CMK (cell line): ENCODE data around the gene CCDC97.
"Not testable (repeated sequence)": the region's sequence is repeated elsewhere in the genome, so short reads cannot be mapped to it uniquely, and the experiment has no call there.

Source experiments
- DNase-seq: peaks from one replicate; pipeline ENCODE4 v3.0.0-alpha.2; 2010; ENCODE audit warnings: low read depth

CCDC97 gene

GRCh38 chr19:41364524-41365391, 54.8 kb downstream of the CCDC97 start:
- DNase-seq, result no peak

DNA sequence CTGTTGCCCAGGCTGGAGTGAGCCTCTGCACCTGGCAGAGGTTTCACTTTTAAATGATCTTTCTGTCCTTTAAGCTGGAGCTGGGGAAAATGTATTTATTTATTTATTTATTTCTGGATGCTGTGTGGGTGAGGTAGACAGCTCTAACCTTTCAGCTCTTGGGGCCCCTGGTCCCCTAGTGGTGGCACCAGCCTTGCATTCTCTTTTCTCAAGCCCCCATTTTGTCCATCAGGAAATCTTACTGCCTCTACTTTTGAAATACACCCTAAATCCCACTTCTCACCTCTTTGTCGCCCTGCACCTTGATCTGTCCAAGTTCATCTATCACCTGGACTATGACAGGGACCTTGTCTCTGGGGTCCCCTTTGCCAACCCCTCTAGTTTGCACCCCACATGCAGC, 56.1 kb downstream of the CCDC97 start:
- no peak for DNase-seq

- DNase-seq, result no peak
Measured at GRCh38 chr19:41367848-41368301, 57.9 kb downstream of the CCDC97 start.

GRCh38 chr19:41369769-41370168, 59.8 kb downstream of the CCDC97 start:
- no peak for DNase-seq

- DNase-seq, result not testable (repeated sequence)
Measured at GRCh38 chr19:41371119-41371518, 61.1 kb downstream of the CCDC97 start.

DNA sequence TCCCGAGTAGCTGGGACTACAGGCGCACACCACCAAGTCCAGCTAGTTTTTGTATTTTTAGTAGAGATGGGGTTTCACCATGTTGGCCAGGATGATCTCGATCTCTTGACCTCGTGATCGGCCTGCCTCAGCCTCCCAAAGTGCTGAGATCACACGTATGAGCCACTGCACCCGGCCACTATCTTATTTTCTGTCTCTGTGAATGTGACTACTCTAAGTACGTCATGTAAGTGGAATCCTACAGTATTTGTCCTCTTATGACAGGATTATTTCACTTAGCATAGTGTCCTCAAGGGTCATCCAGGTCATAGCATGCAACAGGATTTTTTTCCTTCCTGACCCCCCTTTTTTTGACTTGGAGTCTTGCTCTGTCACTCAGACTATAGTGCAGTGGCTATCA, 61.6 kb downstream of the CCDC97 start:
- no peak for DNase-seq

DNA sequence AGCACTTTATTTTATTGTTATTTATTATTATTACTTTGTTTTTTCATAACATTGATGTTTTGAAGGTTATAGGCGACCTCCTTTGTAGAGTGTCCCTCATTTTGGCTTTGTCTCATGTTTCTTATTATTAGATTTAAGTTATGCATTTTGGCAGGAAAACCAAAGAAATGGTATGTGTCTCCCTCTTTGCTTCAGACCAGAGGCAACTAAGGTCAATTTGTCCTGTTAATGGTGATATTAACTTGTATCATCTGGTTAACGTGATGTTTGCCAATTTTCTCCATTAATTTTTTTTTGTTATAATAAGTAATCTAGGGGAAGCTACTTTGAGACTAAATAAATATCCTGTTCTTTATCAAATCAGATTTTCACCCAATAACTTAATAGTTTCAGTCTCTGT, 62.5 kb downstream of the CCDC97 start:
- no peak for DNase-seq

DNA sequence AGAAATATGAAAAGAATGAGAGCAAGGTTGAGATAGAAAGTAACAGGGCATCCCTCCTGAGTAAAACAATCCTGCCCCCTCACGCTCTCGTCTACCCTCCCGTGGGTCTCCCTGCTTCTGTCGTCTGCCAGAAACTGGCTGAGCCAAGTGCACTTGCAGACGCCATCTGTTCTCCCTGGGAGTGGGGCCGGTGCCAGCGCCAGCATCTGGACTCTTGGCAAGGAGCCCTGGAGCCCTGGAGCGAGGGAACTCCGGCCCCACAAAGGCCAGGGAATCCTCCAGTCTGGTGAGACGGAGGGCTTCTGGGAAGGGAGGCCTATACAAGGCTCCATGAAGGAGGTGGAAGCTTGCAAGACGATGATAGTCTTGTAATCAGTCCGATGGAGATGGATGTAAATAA, 64.0 kb downstream of the CCDC97 start:
- no peak for DNase-seq
